HUDEP-2 (cell line): ENCODE measurements around the gene CNOT3.

Experiments used
- DNase-seq, 76 experiments: peaks; one replicate each; lab custom pipeline; 2025; ENCODE audit not compliant: unreplicated experiment in 76 of 76; lab: John Stamatoyannopoulos, UW

The CNOT3 gene

DNA sequence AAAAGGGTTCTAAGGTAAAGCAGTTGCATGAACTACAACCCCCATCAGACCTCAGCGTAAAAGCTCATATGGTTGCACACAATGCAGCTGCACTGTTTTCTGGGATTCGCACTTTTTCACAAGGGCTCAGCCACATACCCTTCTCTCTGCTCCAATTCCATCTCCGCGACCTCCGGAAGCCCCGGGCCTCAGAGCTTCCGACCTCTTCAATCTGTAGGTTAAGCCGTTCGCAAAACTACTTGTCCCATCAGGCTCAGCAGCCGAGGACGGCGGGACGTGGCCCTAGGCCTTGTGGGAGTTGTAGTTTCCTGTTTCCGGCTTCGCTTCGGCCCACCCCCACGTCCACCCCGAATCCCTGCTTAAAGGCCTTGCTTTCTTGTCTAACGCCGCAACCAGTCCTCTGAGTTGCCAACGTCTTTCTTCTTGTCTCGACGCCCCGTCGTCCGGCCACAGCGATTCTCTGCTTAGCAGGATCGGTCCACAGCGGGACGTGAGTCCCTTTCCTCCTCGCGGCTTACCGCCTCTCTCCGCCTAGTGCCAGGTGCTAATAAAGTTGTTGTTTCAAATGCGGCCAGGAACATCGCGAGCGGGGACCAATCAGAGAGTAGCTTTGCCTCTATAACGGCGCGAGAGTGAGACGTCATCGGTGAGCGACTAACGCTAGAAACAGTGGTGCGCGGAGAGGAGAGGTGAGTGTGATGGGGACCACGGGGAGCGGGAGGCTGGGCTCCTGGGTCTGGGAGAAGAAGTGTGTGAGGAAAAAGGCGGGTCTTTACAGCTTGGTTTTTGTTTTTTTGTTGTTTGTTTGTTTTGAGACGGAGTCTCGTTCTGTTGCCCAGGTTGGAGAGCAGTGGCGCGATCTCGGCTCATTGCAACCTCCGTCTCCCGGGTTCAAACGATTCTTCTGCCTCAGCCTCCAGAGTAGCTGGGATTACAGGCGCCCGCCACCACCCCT lies 22.2 kb upstream of the CNOT3 start, which contains the start of the genes PRPF31 and TFPT:
Gene PRPF31, plus strand, starts transcription at position 646 of the 955 bp plus-strand sequence. CDS start 2,525 bp downstream, outside the sequence.
Gene TFPT, minus strand, starts transcription at position 549 of the 955 bp plus-strand sequence. Its CDS starts 388 bp downstream, at position 161.
- DNase-seq: peak; percentile 63 to 99 (median 95)

DNA sequence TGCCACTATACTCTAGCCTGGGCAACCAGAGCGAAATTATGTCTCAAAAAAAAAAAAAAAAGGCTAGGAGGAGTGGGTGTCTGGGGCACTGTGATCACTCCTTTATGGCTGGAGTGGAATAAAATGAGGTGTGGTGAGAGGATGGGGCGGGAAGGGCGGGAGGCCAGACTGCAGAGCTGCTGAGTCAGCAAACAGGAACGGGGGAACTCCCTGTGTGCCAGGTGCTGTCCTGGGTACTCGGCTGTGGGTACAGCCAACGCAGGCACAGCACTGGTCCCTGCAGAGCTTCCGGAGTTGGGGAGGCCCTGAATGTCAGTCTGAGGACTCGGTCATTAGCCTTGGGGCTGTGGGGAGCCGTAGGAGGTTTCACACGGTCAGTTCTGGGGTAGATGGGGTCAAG lies 16.3 kb upstream of the CNOT3 start:
- no peak for DNase-seq

GRCh38 chr19:54123682-54124081 lies 13.9 kb upstream of the CNOT3 start:
- DNase-seq: no peak

DNA sequence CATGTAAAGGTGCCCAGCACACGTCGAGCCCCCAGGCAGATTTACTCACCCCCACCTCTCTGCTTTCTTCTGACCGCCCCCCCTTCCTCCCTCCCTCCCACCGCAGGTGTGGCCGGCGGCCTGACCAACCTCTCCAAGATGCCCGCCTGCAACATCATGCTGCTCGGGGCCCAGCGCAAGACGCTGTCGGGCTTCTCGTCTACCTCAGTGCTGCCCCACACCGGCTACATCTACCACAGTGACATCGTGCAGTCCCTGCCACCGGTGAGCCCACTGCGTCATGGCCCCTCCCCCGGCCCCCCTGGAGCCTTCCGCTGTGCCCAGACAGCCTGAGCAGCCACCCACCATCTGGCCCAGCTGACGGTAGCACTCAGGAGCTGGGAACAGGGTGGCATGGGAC lies 13.2 kb upstream of the CNOT3 start:
- no peak for DNase-seq

DNA sequence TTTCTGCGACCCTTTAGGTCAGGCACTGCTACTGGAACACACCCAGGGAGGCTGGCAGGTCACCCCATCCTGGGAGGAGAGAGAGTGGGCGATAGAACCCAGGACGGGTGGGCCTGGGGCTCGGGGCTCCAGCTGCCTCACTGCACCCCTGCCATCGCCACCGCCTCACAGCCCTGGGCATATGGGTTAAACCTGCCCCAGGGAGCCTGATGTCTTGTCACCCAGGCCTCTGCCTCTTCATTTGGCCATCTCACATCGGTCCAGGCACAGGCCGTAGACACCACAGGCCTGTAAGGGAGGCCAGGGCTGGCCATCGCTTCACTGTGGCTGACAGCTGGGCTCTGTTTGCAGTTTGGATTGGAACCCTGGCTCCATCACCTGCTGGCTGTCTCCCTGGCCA lies 11.8 kb upstream of the CNOT3 start:
- no peak for DNase-seq

DNA sequence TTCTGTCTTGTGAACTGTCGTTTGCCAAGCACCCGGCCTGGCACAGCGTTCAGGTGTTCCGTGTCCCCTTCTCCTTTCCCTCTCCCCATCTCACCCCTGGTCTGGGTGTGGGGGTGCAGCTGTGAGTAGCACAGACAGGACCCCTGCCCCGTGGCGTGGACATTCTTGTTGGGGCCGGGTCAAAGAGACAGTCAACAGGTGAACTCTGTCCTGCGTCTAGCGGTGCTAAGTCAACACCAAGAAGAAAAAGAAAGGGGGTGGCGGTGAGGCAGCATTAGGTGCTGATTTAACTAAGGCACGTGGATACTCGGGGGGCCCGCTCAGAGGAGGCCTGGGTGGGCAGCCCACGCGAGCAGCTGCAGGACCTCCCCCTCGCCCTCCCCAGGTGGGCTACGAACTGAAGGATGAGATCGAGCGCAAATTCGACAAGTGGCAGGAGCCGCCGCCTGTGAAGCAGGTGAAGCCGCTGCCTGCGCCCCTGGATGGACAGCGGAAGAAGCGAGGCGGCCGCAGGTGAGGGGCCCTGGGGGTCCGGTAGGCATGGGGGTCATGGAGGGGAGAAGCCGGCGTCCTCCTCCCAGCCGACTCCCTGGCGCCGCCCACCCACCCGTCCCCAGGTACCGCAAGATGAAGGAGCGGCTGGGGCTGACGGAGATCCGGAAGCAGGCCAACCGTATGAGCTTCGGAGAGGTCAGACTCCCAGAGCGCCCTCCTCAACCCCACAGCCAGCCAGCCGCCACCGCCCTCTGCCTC lies 9.7 kb upstream of the CNOT3 start:
- DNase-seq: no peak

DNA sequence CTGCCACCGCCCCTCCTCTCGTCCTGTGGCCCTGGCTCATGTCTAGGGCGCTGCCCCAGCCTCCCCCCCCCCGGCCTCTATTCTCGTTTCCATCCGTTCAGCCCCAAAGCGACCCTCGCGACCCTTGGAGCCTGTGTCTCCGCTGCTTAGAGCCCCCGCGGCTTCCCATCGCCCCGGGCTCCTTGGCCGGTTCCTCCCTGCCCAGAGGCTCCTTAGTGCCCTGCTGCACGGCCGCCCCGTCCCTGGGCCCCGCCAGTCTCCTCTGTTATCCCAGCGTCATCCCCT lies 9.2 kb upstream of the CNOT3 start:
- no peak for DNase-seq

DNA sequence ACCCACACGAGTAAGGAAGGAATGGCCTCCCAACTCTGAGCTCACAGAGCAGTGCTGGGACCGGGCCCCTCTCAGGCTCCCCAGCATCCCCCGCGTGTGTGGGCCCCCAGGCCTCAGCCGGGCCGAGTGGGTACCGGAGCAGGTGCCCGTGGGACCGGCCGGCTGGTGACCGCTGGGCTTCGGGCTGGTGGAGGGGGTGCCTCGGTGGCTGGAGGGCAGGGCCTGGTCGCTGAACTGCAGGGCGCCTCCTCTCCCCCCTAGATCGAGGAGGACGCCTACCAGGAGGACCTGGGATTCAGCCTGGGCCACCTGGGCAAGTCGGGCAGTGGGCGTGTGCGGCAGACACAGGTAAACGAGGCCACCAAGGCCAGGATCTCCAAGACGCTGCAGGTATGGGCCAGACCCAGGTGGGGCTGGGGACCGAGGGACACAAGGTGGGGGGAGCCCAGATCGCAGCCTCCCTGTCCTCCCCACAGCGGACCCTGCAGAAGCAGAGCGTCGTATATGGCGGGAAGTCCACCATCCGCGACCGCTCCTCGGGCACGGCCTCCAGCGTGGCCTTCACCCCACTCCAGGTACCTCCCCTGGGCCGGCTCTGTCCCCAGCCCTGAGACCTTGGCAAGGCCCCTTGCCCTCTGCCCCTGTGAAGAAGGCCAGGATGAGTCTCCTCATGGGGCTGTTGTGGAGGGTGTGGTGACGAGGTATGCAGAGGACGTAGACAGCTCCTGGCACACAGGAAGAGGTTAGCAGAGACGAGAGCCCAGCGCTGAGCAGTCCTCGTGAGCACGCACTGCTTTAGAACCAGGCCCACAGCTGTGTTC lies 8.6 kb upstream of the CNOT3 start:
- DNase-seq: no peak

DNA sequence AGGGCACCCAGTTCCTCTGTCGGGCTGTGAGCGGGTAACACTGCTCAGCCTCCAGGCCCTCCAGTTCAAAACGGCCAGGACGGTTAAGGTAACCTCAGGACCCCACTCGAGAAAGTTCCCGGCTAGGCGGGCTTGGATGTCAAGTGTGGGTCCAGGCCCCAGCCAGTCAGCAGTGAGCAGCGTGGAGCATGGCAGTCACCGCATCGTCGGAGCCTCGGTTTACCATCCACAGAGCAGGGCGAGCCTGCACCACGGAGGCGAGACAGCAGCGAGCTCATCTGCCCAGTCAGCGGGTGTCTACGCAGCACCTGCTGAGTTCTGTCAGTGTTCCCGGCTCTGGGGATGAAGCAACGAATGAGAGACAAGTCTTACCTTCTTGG lies 8.0 kb upstream of the CNOT3 start:
- no peak for DNase-seq

DNA sequence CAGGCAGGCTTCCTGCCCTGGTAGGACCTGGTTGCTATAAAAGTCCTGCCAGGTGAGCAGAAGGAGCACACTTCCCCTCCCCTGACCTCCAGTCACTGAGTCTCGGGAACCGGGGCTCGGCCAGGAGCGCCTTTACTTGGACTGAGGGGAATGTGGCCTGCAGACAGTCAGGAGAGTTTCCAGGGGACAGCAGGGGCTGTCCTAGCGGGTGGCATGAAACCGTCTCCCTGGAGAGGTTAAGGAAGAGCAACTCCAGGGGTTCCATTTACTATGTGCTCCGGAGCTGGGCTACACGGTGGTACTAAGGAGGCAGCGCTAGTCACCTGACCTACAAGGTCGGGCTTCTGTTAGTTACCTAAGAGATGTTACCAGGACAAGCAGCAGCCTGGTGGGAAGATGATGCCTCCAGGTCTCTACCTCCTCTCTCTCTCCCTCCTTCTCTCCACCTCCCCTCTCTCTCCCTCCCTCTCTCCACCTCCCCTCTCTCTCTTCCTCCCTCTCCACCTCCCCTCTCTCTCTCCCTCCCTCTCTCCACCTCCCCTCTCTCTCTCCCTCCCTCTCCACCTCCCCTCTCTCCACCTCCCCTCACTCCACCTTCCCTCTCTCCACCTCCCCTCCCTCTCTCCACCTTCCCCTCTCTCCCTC lies 4.1 kb upstream of the CNOT3 start:
- peak in 11 of 76 experiments; percentile 3 to 29 (median 11) for DNase-seq

- DNase-seq: no peak
These were observed 3.5 kb upstream of the CNOT3 start for GRCh38 chr19:54133957-54134590.

GRCh38 chr19:54136086-54136863 lies 1.3 kb upstream of the CNOT3 start:
- DNase-seq: peak in 2 of 76 experiments; percentile 46 to 54

GRCh38 chr19:54136864-54137698 lies 481 bp upstream of the CNOT3 start:
- DNase-seq: peak; percentile 55 to 100 (median 100)

DNA sequence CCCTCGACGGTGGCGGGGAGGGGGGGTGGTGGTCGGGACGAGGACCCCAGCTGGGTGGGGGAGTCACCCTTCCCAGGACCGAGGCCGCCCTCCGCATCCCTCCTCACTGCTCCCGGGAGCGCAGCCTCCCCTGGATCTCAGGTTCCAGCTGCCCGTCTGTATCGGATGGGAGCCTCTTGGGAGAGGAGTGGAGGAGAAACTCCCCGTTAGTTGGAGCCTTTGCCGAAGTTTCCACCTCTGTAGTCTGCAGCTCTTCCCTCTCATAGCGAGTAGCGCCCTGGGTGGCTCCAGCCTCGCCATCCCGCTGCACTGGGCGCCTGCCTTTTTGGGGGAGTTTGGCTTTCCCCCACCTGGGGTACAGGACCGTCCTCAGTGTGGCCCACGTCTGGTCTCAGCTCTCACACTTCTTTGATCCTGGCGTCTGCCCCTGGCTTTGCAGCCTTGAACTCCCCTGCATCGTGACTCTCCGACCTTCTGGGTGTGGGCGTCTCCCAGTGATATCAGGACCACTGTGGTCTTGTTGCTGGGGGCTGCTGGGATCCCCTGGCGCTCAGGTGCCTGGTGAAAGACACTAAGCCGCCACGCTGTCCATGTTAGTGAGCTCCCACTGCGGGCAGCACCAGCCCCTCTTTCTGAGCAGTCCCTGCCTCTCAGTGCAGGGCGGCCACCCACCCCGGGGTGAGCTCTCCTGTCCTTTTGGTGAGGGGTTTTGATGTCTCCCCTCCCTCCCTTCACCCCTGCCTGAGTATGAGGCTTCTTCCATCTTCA lies 1.1 kb downstream of the CNOT3 start:
- DNase-seq: peak in 12 of 76 experiments; percentile 5 to 47 (median 16)

- DNase-seq: no peak
These were observed 3.8 kb downstream of the CNOT3 start for GRCh38 chr19:54141356-54141755.

DNA sequence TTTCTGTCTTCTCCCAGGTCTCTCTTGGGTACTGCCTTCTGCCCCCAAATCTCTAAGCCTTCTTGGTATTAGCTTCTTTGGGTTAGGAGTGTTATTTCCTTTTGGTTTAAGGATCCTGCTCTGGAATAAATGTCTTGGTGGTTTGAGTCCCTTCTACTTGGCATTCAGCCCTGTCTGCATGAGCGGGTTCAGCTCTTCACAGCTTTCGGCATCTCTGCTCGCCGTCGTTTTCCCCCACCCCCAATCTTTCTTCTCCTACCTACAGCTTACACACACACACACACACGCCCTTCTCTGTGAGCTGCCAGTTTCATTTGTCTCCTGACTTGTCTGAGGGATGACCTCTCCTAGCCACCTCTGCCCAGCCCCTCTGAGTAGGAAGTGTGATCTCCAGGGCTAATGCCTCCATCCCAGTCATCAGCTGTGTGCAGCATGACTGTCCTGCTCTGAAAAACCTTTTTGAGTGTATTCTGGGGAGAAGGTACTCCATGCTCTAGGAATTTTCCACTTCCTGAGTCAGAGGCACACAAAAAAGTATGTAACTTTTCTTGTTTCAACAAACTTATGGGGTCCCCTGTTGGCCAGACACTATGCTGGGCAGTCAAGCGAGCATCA lies 4.7 kb downstream of the CNOT3 start:
- DNase-seq: no peak

DNA sequence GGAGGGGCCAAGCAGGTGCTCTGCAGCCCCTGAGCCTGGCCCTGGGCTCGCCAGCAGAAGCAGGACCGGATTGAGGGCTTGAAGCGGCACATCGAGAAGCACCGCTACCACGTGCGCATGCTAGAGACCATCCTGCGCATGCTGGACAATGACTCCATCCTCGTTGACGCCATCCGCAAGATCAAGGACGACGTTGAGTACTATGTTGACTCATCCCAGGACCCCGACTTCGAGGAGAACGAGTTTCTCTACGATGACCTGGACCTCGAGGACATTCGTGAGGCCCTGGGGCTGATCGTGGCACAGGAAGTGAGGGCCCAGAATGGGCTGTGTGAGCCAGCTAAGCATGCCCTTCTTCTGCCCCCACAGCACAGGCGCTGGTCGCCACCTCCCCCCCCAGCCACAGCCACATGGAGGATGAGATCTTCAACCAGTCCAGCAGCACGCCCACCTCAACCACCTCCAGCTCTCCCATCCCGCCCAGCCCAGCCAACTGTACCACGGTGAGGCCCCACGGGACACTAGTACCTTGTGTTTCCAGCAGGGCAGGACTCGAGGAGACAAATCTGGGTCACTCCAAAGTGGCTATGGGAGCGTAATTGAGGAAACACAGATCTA lies 8.1 kb downstream of the CNOT3 start:
- no peak for DNase-seq
